Measurements from ENCODE around the gene PRR23C.
"Not testable (repeated sequence)": the region's sequence is repeated elsewhere in the genome, so short reads cannot be mapped to it uniquely, and the experiment has no call there.

Gene PRR23C

DNA sequence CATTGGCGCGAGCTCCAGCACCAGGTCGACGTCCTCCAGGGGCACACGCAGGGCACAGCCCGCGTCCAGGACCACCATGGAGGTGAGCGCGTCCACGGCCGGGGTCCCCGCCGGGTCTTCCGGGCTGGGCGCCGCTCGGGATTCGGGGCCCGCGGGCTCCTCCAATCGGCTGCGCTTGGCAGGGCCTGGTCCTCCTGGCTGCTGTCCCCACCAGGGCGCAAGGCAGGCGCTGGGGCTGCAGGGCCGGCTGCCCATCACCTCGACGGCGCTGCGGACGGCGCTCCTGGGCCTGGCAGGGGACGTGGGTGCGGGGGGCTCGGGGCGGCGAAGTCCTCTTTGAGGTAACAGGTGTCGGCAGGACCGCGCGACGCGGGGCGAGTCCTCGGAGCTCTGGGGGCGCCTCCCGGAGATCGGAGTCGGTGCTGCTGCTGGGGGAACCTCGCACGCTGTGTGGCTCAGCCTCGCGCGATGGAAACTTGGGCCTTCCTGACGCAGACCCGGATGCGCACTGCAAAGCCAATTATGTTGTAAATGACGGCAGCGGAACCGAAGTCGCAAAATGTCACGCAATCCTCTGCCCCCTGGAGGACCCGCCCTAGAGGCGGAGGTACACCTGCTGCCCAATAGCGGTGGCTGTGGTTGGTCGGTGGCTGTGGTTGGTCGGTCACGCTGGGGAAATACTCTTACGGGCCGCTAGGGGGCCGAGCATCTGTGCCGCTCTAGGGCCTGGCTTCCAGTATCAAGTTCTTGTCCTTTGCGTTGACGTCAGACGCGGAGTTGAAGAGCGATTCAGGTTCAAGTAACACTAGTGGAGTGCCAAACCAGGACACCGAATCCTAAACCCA, at the start of gene PRR23C:
Gene PRR23C (minus strand): TSS at position 527 of the 845 bp plus-strand sequence. CDS start 272 bp downstream, at position 255.
- no peak for DNase-seq (ENCODE audit: low read depth, low spot score)

DNA sequence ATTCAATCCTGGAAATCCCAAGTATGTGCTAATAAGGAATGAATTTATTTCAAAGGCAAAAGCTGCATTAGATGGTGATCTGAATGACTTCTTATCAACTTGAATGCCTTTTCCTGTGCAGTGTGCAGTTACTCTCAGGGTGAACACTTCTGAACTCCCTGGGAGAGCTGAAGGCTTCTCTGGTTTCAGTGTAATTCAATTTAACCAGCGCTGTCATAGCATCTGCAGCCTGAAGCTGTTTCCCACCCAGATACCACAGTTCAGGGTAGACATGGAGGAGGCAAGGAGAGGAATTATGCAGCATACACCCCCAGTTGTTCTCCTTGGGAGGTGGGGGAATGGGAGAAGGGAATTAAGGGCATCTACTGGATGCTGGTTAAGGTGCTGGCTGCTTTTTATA, 49.1 kb upstream of the PRR23C start:
- no peak for DNase-seq (ENCODE audit: low read depth, low spot score)

DNA sequence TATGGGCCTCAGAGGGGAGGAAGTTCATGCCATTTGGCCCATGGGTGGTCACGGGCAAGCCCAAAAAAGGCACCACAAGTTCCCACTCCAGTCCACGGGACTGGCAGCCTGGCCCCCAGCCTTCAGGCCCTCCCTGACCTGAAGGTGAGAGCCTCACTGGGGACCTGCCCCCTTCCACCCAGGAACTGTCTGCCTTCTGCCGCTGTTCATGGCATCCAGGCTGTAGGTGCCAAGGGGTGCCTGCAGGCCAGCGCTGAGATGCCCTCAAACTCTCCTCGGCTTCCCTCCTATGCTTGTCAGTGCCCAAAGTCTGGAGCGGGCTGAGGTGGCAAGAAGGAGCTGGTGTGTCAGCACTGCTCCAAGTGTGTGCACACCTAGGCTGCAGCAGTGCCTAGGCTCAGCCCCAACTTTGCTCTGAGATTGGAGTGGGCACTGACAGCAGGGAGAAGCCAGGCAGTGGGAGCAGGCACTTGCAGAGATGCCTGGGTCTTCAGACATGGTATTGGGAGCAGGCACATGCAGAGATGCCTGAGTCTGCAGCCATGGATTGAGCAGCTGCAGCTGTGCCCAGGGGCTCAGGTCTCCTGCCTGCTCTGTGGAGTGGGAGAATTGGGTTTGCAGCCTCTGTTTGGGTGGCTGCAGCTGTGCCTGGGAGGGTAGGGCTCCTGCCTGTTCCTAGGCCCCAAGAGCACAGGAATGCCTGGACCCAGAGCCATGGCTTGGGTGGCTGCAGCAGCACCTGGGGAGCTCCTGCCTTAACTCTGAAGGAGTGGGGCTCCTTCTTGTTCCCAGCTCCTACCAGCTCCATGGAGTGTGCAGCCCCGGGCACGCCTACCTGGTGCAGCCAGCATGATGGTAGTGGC, 44.0 kb upstream of the PRR23C start:
- no peak for DNase-seq (ENCODE audit: low read depth, low spot score)

DNA sequence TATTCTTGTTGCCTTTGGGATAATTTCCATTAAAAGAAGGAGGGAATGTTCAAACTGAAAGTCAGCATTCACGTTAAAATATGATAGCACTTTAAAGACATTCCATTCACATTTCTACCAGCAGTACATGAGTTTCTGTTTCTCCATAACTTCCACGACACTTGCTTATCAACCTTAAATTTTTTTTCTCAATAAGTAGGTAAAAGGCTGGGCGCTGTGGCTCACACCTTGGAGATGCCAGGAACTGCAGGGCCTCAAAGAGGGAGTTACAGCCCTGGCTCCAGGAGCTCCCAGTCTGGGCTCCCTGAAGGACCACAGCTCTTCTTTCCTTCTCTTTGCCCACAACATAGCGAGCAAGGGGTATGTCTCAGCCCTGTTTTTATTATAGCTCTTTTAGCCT, 42.9 kb upstream of the PRR23C start:
- DNase-seq (ENCODE audit: low read depth, low spot score): no peak

DNA sequence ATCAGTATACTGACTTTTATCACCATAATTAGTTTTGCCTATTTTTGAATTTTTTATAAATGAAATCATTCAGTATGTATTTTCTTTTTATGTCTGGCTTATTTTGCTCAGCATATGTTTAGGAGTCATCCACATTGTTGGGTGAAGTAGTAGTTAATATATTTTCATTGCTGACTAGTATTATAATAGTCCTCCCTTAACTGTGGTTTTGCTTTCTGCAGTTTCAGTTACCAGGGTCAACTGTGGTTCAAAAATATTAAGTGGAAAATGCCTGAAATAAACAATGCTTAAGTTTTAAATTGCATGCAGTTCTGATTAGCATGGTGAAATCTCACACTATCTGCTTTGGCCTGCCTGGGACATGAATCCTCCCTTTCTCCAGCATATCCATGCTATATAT, 39.5 kb upstream of the PRR23C start:
- no peak for DNase-seq (ENCODE audit: low read depth, low spot score)

DNA sequence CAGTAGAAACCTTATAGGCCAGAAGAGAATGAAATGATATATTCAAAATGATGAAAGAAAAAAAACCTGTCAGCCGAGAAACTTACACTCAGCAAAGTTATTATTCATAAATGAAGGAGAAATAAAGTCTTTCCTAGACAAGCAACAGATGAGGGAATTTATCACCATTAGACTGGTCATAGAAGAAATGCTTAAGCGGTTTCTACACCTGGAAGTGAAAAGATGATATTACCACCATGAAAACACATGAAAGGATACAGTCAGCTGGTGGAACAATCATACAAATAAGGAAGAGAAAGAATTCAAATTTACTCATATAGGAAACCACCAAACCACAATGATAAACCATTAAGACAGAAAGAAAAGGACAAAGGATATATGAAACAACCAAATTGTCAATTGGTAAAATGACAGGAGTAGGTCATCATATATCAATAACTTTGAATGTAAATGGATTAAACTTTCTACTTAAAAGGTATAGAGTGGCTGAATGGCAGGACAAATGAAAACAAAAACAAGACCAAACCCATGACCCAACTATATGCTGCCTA, 29.9 kb upstream of the PRR23C start:
- no peak for DNase-seq (ENCODE audit: low read depth, low spot score)

DNA sequence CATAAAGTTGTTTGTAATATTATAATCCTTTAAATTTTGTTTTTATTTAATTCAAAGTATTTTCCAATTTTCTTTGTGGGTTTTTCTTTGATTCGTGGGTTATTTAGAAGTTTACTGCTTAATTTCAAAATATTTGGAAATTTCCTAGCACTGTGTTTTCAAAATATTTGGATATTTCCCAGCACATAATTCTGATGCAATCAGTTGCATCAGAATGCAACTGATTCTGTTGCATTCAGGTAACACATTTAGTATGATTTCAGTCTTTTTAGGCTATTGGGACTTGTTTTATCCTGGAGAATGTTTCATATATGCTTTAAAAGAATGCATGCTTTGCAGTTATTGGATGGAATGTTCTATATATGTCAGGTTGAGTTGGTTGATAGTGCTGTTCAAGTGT, 18.2 kb upstream of the PRR23C start:
- no peak for DNase-seq (ENCODE audit: low read depth, low spot score)

DNA sequence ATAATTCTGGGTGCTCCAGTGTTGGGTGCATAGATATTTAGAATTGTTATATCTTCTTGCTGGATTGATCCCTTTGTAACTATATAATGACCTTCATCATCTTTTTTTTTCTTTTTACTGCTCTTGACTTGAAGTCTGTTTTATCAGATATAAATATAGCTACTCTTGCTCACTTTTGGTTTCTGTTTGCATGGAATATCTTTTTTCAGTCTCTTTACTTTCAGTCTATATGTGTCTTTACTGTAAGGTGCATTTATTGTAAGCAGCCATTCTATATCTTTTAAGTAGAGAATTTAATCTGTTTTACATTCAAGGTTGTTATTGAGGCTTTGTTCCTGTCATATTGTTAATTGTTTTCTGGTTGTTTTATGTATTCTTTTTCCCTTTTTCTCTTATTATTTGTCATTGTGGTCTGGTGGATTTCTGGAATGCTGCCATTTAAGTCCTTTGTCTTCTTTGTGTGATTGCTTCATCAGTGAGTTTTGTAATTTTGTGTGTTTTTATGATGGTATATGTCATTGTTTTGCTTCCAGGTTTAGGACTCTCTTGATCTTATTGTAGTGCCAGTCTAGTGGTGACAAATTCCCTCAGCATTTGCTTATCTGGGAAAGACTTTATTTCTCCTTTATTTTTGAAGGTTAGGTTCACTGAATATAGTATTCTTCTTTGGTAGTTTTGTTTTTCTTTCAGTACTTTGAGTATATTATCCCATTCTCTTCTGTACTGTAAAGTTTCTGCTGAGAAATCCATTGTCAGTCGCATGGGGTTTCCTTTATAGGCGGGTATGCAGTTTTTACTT, 8.3 kb upstream of the PRR23C start:
- no peak for DNase-seq (ENCODE audit: low read depth, low spot score)

DNA sequence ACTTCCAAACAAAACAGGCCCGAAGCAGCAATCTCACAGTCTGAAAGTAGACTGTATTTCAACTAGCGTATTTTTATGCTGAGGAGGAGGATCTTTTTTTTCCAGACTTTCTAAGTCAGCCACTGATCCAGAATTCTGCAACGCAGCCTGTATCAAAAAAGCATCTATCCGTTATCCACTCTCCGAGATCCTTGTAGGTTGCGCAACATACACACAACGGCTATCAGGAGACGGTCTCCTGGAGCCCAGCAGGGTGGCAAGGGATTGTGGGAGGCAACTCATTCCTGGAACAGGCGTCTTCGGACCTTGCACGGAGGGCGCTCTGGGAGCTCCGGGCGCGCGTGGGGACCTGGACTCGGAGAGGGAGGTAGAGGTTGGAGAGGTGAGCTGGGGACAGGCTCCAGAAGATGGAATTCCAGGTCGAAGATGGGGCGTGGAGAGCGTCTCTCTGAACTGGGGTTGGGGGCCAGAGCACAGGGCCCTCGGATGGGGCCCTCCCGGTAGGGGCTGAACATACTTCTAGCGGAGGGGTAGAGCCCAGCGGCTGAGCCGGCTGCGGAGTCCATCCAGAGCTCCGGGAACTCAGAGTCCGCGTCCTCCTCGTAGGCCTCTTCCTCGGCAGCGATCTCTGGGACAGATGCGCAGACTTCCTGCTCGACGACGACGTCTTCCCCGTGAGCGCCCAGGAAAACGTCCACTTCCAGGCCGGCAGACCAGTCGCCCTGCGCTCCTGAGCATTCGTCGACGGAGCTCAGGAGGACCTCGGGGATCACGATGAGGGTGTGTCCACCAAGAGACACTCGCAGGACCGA, 932 bp downstream of the PRR23C start:
- DNase-seq (ENCODE audit: low read depth, low spot score): no peak

DNA sequence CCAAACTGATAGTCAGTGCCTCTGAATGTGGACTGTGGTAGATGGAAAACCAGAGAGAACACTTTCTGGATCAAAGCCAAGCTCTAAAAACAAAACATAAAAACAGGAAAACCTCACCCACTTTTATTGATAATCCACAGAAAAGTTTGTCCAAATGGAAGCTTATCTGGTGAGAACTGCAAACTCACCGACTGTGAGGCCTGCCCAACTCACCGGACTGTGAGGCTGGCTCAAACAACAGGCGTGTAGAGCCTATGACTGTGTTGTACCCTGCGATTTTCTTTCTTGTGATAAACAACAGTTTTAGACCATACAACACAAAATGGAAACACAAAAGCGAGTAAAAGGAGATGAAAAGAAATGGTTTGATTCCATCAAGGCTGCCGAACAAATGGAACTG, 7.2 kb downstream of the PRR23C start:
- DNase-seq (ENCODE audit: low read depth, low spot score): no peak

DNA sequence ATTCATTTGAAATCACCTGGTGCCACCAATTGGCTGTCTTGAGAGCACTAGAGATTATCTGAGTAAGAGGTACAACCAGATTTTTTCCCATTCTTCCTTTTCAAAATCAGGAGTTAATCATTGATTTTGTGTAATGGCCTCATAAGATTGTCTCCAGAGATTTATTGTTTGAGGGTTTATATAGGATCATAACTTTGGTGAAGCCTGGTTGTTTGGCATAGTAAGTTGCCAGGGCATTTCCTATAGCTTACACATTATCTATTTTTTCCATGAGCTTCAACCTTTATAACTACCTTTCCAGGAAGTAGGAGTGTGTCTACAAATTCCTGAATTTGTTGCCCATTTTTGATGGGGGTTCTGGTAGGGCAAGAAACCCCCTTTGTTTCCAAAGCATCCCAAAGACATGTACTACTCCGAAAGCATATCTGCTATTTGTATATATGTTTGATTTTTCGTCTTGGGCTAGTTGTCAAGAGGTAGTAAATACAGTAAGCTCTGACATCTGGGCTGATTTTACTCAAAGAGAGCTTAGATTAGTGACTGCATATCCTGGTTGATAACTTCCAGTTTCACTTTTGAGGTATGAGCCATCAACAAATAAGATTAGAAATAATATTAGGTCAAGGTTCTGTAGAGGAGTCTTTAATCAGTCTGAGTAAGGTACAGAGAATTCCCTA, 12.2 kb downstream of the PRR23C start:
- DNase-seq (ENCODE audit: low read depth, low spot score): no peak

DNA sequence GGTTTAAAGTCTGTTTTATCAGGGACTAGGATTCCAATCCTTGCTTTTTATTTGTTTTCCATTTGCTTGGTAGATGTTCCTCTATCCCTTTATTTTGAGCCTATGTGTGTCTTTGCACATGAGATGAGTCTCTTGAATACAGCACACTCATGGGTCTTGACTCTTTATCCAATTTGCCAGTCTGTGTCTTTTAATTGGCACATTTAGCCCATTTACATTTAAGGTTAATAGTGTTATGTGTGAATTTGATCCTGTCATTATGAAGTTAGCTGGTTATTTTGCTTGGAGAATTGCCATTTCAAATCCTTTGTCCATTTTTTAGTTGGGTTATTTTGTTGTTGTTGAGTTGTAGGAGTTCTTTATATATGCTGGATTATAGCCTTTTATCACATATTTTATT, 14.1 kb downstream of the PRR23C start:
- not testable (repeated sequence) for DNase-seq (ENCODE audit: low read depth, low spot score)

DNA sequence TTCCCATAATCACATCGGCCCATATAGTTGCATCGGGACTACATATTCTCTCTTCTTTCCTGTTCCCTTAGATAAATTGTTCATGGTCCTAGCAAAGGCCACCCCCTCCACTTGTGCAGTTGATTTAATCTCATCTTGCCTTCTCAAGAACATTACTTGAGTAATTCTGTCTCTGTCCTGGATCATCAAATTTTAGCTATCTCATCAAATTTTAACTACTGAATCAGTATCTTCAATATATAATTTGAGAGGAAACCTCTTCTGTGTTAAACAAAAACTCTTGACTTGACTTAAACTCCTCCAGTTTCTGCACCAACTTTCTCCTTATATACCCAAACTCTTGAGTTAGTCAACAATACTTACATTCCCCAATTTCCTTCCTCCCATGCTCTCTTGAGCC, 19.7 kb downstream of the PRR23C start:
- no peak for DNase-seq (ENCODE audit: low read depth, low spot score)

DNA sequence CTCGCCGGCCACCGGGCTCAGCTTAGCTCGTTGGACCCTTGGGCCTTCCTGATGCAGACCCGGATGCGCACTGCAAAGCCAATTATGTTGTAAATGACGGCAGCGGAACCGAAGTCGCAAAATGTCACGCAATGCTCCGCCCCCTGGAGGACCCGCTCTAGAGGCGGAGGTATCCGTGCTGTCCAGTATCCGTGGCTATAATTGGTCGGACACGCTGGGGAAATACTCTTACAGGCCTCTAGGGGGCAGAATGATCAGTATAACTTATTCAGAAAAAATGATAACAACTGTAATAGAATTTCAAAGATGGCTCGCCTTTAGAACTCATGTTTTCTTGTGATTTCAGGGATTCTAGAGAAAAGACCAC, 23.8 kb downstream of the PRR23C start, which contains the start of gene PRR23B:
Gene PRR23B (minus strand): TSS at position 59 of the 367 bp plus-strand sequence. CDS start 265 bp downstream, outside the sequence.
- no peak for DNase-seq (ENCODE audit: low read depth, low spot score)

DNA sequence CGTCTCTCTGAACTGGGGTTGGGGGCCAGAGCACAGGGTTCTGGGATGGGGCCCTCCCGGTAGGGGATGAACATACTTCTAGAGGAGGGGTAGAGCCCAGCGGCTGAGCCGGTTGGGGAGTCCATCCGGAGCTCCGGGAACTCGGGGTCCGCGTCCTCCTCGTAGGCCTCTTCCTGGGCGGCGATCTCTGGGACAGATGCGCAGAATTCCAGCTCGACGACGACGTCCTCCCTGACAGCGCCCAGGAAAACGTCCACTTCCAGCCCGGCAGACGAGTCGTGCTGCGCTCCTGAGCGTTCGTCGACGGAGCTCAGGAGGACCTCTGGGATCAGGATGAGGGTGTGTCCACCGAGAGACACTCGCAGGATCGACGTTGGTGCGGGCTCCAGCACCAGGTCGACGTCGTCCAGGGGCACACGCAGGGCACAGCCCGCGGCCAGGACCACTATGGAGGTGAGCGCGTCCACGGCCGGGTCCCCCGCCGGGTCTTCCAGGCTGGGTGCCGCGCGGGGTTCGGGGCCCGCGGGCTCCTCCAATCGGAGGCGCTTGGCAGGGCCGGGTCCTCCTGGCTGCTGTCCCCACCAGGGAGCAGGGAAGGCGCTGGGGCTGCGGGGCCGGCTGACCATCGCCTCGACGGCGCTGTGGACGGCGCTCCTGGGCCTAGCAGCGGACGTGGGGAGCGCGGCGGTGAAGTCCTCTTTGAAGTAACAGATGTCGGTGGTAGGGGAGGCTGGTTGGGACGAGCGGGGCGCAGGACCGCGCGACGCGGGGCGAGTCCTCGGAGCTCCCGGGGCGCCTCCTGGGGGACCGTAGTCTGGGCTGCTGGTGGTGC, 24.4 kb downstream of the PRR23C start:
- DNase-seq (ENCODE audit: low read depth, low spot score): no peak

DNA sequence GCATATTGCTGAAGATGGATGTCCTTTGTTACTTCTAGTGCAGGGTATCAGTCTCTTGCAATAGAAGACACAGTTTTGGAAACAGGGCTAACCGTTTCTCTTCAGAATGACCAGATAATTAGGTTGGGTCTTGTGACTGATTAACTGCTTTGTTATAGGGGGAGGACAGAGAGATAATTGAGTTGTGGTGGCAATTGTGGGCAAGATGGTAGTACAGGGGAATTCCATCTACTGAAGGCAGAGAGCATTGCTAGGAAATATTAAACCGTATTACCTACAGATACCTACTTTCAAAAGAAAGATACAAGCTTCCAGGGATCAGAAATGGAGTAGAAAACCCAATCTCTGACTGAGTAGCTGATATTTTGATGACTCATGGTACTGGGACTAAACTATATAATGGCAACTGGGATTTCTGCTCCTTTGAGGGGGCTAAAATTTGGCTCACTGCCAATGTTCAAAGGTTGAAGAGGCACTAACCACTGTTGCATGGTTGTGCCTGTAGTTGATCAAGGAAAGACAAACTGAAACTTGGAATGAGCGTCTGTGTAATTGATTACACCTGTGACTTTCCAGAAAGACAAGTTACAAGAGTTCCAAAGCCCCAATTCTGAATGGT, 28.2 kb downstream of the PRR23C start:
- no peak for DNase-seq (ENCODE audit: low read depth, low spot score)

DNA sequence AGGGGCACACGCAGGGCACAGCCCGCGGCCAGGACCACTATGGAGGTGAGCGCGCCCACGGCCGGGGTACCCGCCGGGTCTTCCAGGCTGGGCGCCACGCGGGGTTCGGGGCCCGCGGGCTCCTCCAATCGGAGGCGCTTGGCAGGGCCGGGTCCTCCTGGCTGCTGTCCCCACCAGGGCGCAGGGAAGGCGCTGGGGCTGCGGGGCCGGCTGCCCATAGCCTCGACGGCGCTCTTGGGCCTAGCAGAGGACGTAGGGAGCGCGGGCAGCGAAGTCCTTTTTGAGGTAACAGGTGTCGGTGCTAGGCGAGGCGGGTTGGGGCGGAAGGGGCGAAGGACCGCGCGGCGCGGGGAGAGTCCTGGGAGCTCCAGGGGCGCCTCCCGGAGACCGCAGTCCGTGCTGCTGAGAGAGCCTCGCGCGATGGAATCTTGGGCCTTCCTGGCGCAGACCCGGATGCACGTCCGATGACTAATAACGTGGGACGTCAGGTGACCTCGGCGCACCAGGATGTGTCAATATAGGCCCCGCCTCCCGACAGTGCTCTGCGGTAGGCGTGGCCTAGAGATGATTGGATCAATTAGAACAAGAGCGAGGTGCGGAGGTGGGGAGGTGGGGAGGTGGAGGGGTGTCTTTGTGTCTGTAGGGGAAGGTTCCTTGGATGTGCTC, 38.5 kb downstream of the PRR23C start, which contains the start of gene PRR23A:
Gene PRR23A (minus strand): TSS at position 218 of the 666 bp plus-strand sequence. CDS start 0 bp downstream, at position 218.
- no peak for DNase-seq (ENCODE audit: low read depth, low spot score)

DNA sequence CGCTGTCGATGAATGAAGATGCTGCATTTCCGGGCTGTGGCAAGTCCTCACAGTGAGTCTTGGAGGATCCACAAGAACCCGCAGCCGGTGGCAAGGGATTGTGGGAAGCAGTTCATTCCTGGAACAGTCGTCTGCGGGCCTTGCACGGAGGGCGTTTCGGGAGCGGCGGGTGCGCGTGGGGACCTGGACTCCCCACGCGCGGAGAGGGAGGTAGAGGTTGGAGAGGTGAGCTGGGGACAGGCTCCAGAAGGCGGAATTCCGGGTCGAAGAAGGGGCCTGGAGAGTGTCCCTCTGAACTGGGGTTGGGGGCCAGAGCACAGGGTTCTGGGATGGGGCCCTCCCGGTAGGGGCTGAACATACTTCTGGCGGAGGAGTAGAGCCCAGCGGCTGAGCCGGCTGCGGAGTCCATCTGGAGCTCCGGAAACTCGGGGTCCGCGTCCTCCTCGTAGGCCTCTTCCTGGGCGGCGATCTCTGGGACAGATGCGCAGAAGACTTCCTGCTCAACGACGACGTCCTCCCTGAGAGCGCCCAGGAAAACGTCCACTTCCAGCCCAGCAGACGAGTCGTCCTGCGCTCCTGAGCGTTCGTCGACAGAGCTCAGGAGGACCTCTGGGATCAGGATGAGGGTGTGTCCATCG, 39.2 kb downstream of the PRR23C start:
- no peak for DNase-seq (ENCODE audit: low read depth, low spot score)

Measured in ELF-1 (cell line).